Activated naive CD4-positive, alpha-beta T cell treated with Interleukin-2 at 50 U/mL for 16 hours (primary cell): ENCODE data around the gene FSIP1.

Experiments used
- DNase-seq: peaks from one replicate; pipeline ENCODE4 v3.0.0-alpha.2; 2020

Gene FSIP1

DNA sequence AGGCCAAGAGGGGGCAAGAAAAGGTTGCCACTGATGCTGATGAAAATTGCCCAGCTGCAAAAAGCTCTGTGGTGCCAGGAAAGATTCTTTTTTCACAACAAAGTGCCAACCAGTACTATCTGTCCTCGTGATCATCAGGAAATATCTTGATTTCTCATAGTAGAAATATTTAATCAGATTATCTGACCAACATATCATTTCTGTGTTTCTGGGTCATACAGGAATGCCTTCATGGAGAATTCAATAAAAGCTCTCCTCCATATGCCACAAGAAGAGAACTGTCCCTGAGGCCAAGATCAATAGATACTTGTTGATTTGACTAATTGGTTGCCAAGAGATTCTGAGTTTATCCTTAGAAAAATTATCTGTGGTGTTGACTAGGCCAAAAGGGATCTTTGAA, 63.5 kb downstream of the FSIP1 start:
- DNase-seq, result no peak

DNA sequence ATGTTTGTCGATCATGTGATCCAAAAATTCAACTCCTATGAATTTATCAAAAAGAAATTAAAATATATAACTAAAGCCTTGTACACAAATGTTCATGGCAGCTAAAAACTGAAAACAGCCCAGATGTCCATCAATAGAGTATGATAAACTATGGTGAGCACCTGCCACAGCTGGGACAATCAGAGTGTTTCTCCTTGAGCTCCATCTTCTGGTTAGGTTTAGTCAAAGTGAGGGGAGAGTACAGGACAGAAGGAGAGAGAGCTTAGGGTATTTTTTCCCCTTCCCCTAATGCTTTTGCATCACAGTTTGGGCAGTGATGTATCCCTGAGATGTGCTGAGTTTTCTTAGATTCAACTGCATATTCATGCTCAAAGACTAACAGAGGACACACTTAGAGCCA, 65.5 kb downstream of the FSIP1 start:
- no peak for DNase-seq

DNA sequence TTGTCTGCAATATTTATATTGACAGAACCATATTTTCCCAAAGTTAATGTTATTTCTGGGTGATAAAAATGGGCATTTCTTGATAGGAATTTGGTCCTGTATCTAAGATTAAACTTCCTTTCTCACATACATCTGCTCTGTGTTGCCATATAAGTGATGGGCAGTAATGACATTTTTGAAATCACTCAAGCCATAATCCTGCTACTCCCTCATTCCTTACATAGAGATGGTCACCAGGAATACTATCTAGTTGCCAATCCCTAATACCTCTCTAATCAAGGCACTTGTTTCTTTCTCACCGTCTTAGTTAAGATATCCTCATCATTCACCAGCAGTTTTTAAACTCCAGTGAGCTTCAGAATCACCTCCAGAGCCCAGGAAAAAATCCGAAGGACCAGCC, 68.4 kb downstream of the FSIP1 start:
- DNase-seq, result no peak

DNA sequence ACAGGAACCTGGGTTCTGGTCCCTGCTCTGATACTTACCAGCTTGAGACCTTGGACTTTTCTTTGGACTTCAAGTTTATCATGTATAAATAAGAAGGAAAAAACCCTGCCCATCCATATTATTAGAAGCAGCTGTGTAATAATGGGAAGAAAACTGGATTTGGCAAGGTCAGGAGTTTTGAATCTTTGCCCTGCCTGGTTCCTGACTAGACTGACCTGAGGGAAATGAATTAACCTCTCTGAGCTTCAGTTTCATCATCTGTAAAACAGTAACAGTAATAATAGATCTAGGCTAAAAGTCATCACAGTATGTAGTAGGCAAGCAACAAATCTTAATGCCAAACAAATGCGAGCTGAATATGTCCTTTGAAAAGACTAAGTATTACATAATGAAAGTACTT, 68.8 kb downstream of the FSIP1 start:
- no peak for DNase-seq

DNA sequence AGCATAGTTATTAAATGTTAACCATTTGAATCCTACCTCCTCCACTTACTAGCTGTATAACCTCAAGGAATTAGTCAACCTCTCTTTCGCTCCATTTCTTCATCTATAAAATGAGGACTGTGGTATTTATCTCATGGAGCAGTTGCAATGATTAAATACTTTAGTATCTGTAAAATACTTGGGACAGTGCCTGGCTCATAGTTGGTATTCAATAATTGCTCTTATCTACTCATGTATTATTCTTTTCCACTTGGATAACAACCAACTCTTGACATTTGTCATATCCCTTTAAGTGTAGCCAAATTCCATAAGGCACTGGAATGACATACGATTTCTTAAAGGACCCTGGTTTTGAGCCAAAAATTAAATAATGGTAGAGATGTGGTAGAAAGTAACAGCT, 72.0 kb downstream of the FSIP1 start:
- no peak for DNase-seq

DNA sequence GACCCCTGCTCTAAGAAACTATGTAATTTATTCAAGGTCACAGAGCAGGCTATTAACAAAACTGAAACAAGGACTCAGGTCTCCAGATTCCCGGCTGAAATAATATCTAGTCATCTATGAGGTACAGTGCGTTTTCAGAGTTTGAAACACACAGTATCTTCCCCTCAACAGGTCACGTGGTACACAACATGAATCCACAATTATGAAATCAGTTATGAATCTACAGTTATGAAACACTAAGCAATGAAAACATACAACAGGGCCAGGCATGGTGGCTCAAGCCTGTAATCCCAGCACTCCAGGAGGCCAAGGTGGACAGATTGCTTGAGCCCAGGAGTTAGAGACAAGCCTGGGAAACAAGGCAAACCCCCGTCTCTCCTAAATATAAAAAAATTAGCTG, 72.7 kb downstream of the FSIP1 start:
- DNase-seq, result no peak

DNA sequence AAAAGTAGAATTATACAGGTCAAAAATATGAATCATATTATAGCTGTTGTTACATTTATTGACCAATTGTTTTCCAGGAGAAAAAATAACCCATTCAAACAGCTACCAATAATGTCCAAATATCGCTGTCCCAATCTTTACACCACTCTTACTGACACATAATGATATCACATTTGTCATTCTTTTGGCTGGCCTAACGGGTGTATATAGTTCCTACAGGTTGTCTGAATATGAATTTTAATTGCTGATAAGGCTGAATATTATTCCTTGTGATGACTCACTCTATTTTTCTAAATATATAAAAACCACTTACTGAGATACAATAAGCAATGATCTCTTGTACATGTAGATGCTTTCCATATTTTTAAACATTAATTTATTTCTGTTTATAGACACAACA, 76.4 kb downstream of the FSIP1 start:
- DNase-seq, result no peak

DNA sequence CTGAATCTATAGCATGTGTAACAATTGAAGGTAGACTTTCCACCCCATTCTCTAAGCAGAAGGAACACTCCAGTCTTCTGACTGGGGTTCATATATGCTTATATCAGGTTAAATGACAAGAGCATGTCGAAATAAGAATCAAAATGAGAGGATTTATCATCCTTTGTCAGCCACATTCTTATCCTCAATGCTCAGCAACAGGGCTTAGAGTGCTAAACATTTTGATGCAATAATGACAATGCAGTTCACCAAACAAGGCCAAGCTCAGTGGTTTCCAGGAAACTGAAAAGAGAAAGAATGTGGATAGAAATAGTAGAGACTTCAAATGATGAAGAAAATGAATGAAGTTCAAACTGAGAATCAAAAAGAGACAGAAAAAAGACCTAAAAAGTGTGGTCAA, 78.0 kb downstream of the FSIP1 start:
- DNase-seq, result no peak

DNA sequence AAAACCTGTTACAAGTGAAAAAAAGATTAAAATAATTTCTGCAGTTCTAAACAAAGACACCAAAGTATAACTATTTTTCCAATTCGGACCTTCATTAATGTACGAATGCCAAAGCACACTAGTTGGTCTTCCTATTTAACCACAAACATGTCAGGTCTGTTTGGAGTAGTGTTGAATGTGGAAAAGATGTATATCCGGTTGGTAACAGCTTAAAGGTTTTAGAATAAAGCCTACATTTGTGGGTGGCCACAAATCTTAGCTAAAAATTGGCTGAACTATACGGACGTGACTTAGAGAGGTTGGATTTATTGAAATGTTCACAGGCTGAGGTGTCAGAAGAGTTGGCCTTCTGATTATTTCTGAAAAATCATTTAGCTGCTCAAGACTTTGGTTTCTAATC, 78.4 kb downstream of the FSIP1 start:
- DNase-seq, result no peak

DNA sequence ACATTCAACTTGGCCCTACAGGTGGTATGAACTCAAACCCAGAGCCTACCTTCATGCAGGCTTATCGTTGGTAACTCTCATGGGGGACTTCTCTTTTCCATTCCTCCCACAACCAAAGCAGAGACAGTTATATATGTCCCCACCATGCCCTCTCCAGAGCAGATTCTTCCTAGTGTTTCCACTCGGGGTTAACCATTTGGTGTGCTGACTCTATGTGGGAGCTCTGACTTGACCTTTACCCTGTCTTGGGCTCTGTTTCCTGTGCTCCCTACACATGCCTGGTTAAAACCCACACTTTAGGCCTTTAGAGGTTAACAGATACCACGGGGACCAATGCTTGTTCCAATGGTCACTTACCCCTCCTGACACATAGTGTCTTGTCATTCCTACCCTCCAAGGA, 80.7 kb downstream of the FSIP1 start:
- no peak for DNase-seq

DNA sequence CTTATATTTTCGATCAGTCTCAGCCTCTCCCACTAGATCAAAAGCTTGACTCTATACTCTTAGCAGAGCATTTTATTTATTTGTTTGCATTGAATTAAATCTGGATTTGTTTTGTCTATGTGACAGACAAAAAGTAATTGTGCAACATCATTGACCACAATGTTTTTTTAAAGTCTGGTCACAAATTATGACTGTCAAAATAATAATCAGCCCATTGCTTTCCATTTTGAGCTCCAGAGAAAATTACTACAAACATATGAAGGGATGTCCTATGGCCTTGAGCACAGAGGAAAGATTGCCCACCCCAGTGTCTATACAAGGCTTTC, 82.3 kb downstream of the FSIP1 start:
- DNase-seq, result no peak

DNA sequence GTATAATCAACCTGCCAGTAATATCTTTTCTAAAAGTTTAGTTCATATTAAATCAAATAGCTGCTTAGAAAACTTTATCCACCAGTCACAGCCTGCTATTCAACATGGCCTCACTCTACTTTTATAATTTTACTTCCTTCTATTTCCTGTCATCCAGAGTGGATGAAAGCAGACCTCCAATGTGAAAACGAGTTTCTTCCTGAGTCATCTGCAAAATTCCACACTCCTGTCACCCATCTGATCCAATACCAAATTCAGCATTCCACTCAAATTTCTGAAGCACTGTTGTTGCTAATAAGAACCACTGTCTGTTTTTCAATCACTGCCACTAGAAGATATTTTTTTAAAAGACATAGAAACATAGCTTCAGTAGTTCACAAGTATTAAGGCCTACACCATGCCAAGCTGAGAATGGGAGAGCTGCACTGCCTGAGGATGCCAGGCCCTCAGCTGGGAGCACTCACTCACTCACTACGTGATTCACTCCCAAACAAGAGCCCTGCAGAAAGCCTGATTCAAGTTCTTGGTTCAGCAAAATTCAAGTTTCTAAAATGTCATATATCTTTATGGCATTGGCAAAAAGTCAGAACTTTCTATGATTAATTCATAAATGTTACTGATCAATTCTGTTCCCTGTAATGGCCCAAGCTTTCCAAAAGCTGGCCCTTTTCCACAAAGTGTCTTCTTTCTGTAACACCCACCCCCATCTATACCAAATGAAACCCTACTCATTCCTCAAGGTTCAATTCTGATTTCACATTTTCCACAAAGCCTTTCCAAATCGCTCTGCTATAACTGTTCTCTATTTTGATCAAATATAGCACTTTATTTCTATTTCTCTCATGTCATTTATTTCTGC, 82.9 kb downstream of the FSIP1 start:
- no peak for DNase-seq

DNA sequence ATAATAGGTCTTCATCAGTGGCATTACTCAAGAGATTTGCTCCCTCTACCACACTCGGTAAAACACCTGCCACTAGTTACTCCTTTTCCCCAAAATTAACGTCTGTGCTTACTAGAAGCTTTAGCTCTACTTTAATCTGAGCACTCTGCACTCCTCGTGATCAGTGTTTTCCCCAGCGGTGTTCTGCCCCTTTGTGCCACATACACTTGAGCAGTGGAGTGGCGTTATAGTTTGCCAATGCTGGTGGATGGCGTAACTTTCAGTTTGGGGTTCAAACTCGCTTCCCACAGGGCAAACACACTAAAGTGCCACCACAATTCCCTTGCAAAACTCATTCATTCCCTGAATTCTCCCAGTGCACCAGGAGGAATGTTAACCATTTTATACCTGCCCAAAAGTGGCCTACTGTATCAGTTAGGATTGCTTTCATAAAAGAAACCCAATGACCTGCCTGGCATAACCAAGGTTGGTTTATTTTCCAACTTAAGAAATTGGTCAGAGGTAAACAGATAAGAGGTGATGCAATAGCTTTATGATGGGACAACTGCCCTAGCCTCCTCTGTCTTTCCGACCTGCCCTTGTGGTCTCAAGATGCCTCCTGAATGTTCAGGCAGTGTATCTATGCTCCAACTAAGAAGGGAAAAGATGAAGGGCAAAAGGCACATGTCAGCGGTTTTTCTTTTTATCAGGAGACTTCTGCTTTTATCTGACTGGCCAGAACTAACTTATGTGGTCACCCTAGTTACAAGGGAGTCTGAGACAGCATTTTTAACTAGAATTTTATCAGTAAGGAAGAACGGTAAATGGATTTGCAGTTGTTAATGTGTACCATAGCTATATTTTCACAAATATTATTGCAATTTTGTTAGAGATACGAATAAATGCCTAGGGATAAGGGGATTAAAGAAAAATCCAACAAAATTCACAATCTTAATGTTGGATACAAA, 83.9 kb downstream of the FSIP1 start:
- DNase-seq, result no peak

DNA sequence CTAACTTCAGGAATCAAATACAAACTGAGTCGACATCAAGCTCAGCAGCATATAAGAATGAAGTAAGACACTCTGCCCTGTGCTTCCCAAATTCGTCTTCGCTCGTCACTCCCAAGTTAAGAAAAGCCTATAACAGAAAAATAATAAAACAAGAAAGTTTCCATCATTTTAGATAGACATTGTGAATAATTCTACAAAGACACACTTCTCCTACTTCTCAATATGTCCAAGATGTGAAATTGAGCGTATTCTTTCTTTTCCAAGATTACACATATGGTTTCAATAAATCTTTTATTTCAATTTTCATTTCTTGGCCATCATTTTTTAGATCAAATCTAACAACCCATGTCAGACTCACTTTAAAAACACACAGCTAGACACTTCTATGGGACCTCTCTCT, 85.1 kb downstream of the FSIP1 start:
- DNase-seq, result no peak

DNA sequence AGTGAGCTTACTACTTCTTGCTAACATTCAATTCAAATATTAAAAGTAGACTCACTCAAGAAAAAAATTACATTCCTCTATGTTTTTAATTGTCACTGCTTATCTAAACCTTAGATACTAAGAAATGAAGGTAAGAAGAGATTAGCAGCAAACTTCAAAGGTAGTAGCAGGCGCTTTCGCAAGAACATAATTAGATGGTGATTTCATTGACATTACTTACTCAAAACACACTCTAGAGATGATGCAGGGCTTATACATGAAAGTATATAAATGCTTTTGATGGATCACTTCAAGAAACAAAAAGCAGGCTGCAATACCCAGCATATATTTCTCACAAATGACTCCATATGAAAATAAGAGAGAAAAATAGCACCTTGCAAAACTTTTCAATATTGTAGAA, 86.8 kb downstream of the FSIP1 start:
- no peak for DNase-seq

DNA sequence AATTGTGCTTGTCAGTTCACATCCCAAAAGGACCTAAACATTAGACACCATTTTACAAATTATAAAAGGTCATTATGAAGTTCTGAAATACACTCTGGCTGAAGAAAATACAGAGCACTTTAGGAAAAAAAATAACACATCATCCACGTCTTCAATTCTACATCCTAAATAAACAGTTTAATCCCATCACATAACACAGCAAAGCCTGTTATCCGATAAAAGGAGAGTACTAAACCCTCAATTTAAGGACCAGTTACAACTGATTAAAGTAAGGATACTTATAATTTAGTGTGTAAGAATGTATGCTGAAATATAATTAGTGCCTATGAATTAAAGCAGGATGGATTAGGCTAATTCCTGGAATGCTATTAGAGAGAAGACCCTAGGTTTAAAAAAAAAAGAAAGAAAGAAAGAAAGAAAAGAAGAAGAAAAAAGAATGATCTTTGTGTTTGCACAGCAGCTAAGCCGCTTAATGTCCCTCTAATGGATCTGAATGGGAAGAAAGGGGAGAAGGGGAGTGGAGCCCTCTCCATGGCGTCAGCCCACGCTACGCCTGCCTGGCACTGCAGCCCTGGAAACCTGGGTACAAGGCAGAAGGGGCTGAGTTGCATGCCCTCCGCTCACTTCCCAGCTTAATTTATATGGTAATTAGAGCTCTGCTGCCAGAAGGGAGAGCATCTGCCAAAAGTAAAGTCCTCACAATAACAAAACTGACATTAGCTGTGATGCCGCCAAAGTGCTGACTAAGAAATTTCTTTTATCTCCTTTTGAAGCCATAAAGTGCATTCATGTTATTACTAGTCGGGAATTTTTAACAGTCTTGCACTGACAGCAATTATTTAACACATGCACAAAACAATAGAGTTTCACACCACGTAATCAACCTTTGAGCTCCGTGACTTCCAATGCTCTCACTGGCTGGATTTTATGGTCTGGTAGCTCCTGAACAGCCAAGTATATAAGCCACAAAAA, 90.0 kb downstream of the FSIP1 start:
- no peak for DNase-seq

DNA sequence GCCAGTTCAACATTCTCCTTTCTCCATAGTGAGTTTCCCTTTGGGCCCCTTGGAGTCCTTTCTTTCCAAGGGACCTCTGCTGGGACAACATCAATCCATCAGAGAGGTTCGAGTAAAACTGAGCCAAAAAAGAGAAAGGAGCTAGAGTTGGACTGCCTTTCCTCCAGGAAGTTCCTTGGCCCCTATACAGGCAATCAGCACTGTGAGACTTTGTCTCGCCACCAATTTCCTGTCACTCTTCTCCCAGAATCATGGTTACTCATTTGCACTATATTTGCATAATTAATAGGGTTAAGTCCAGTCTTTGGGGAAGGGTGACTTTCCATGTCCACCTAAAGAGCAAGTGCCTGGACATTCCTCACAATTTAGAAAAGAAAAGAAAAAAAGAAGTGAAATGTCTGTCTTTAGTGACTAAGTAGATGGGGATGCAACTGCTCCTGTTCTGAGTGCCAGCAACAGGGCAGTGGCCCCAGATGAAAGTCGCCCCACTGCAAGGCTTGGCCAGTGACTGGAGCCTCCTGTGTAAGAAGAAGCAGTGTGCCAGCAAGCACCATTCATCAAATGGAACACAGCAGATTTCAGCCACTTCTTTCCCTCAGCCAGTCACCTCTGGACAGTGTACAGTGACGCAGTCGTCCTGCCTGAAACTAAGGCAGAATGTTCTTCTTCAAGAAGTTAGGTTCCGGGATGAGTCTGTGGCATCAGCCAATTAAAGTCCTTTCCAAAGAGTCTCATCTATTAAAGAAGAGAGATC, 91.6 kb downstream of the FSIP1 start:
- no peak for DNase-seq

DNA sequence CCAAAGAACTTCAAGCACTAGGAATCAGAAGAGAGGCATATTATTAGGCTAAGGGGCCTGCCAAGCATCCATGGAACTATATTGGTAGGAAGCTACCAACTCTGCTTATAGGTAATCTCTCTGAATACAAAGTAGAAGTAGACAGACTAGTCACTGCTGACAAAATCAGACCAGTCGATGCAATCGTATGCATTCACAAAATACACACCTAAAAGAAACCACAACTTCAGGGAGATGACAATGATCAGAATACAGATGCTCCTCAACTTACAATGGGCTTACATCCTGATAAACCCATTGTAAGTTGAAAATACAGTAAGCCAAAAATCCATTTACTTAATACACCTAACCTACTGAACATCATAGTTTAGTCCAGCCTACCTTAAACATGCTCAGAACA, 94.7 kb downstream of the FSIP1 start:
- DNase-seq, result no peak

DNA sequence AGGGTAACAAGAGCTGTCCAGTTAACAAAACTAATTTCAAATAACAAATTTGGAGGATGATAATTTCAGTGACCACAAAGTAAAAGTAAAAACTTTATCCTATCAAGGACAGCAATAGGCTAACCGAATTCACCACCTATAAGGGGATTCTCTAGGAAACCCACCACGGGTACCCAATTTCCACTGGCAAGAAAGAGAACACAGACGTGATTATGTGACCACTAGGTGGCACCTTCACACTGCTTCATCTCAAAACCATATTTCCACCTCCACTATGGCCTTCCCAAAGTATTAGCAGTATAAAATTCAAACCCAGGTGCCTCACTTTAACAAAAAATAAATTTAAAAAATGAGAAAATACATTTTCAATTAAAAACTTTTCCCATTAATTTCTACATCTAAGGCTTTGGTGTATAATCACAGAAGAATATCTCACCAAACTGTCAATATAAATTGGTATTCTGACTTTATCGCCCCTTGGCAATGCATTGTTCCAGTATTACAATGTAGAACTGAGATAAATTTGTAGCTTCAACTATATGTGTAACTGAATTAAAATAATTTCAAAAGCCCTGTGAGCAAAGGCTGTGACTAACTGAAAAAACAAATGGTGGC, 96.5 kb downstream of the FSIP1 start:
- DNase-seq, result peak; percentile 11

DNA sequence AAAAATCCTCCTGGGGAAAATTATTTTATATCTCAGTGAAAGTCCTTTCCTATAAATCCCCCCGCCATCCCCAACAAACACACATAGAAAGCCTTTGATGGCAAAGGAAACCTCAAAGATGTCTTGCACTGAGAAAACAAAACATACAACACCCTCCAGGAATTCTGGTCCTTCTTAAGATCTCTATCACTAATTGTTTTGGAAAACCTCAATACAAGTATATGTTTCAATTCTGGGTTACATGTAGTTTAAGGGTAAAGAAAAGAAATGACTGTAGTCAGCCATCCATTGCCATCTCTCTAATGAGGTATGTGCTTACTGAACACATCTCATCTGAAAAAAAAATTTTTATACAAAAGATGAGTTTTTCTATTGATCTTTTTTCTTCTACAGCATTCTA, 97.3 kb downstream of the FSIP1 start:
- DNase-seq, result no peak

DNA sequence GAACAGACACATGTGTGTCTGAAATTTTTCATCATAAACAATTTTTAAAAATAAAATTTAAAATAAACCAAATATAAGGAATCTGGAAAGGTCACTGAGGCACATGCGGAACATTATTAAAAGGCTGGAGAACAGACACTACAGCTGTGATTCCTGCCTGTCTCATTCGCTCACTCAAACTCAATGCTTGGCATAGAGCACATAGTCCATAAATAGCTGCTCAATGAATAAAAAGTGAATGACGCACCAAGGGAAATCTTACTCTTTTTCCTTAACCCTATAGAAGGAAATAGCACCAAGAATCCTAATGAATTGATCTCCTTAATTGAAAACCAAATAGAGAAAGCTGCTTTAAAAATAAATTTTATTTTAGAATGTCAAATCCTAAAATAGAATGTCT, 98.4 kb downstream of the FSIP1 start:
- DNase-seq, result no peak

DNA sequence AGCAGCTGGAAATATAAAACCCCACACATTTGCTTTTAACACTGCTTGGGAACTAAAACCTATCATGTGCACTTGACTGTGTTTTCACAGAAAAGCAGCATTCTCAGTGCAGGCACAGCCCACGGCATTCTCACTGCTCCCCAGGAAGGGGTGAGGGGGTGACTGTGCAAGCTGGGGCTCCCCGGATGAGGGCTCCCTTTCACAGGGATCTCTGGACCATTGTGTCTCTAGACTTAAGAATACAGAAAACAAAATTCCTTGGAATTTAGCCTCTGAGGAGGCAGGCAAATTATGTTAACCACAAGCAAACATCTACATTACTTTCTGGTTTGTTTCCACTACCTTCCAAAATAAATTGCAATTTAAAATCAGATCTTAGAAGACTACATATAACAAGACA, 100.3 kb downstream of the FSIP1 start:
- no peak for DNase-seq
